Measurements from ENCODE around the gene OR10G8. TPM values are rescaled to one million over a fixed set of nuclear protein-coding genes. Genes with fewer than 3 reads are reported as not detected.
"Not testable (repeated sequence)": the region's sequence is repeated elsewhere in the genome, so short reads cannot be mapped to it uniquely, and the experiment has no call there.

Gene OR10G8
- total RNA-seq, 3 donors from 2014 or later (not counting 1 experiment from before 2014, with no cell fraction given), result not detected

DNA sequence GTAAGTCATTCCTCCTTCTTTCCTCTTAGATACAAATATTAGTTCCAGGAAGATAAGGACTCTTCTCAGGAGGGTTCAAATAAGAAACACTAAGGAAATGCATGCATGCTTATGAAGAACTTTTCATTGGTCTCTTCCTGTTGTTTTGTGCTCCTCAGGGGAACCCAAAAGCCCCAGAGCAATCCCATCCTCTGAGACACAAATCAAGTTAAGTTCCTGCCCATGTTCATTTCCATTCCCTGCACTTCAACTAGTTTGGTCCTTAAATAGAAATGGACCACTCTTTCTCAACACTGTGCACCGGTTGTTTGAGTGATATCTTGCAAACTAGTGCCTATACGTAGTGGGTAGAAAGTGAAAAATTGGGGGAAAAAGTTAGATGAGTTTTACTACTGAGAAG lies 13.9 kb upstream of the OR10G8 start, which contains the start of gene OR10G4:
Gene OR10G4, plus strand, starts transcription at position 301 of the 400 bp plus-strand sequence. CDS start 2,578 bp downstream, outside the sequence.
- peaks cover 0 to 7% of the 10 kb centered on the region in 2 donors for H3K27me3 Mint-ChIP-seq (ENCODE audit: low read depth in 2 of 2)
- no peak within 1 kb of the TSS for H3K4me3 ChIP-seq (ENCODE audit: low read length)
- H3K36me3 ChIP-seq (ENCODE audit: control insufficient read depth, insufficient read depth, low read length), result no peaks in the 10 kb centered on the region
- ATAC-seq (no peak), DNase-seq (no peak)
- H3K4me1 ChIP-seq (ENCODE audit: control insufficient read depth, insufficient read depth, low read length), result no peaks in the 10 kb centered on the region
- no peaks in the 10 kb centered on the region for H3K9me3 ChIP-seq (ENCODE audit: control insufficient read depth, insufficient read depth, low read length)
- H3K4me3 Mint-ChIP-seq, result no peak within 1 kb of the TSS
- no peaks in the 10 kb centered on the region for H3K4me1 Mint-ChIP-seq
- no peak within 1 kb of the TSS for H3K27ac ChIP-seq (ENCODE audit: low read length)
- no peak for TF ChIP-seq CTCF (IDR thresholded peaks at IDR 0.05)
- no peak within 1 kb of the TSS for H3K27ac Mint-ChIP-seq
- intact Hi-C loops (cut with micrococcal nuclease), result no loop called here
- WGBS (ENCODE audit: insufficient coverage), result 80% methylated on average over 2 of the region's 2 CpGs
- no peaks in the 10 kb centered on the region for H3K27me3 ChIP-seq (ENCODE audit: control insufficient read depth, insufficient read depth, low read length)
- H3K36me3 Mint-ChIP-seq, result no peaks in the 10 kb centered on the region
- H3K9me3 Mint-ChIP-seq, result no peaks in the 10 kb centered on the region

GRCh38 chr11:124015837-124016236 lies 10.8 kb upstream of the OR10G8 start:
- H3K27ac Mint-ChIP-seq; H3K27me3 Mint-ChIP-seq (ENCODE audit: low read depth in 2 of 2); H3K4me1 Mint-ChIP-seq; H3K4me3 Mint-ChIP-seq; H3K36me3 ChIP-seq (ENCODE audit: control insufficient read depth, insufficient read depth, low read length); H3K27ac ChIP-seq (ENCODE audit: low read length); intact Hi-C loops (cut with micrococcal nuclease); H3K9me3 ChIP-seq (ENCODE audit: control insufficient read depth, insufficient read depth, low read length); H3K27me3 ChIP-seq (ENCODE audit: control insufficient read depth, insufficient read depth, low read length); ATAC-seq; H3K4me1 ChIP-seq (ENCODE audit: control insufficient read depth, insufficient read depth, low read length); H3K36me3 Mint-ChIP-seq; DNase-seq; H3K4me3 ChIP-seq (ENCODE audit: low read length); H3K9me3 Mint-ChIP-seq: not testable (repeated sequence)
- WGBS (ENCODE audit: insufficient coverage), result 86% methylated on average over 4 of the region's 9 CpGs

DNA sequence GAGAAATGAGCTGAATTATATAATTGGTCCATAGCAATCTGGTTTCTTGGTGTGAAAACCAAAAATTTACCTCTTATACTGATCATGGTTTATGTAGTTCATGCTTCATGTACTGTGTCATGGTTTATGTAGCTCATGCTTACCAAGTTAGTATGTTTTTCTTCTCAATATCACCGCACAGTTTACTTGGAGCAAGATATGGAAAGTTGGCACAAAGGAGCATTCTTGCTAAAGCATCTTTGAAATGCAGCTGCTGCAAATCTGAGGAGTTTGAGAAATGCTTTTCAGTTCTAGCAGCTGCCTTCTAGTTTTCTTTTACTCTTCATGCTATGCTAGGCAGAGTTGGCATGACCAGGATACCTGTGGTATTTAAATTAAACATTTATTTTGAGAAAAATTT lies 10.1 kb downstream of the OR10G8 start:
- intact Hi-C loops (cut with micrococcal nuclease), result no loop called here
- Mint-ChIP-seq H3K27ac (no peak overlapping the region), H3K36me3 (no peaks in the 10 kb centered on the region), H3K27me3 (ENCODE audit: low read depth in 2 of 2) (peaks cover 0 to 2% of the 10 kb centered on the region in 2 donors), H3K4me1 (no peaks in the 10 kb centered on the region), H3K9me3 (peaks cover 0 to 2% of the 10 kb centered on the region in 2 donors), H3K4me3 (no peak overlapping the region)
- DNase-seq (no peak), ATAC-seq (no peak)
- no peak overlapping the region for H3K27ac ChIP-seq (ENCODE audit: low read length)
- H3K4me1 ChIP-seq (ENCODE audit: control insufficient read depth, insufficient read depth, low read length), result no peaks in the 10 kb centered on the region
- H3K27me3 ChIP-seq (ENCODE audit: control insufficient read depth, insufficient read depth, low read length), result no peaks in the 10 kb centered on the region
- H3K4me3 ChIP-seq (ENCODE audit: low read length), result no peak overlapping the region
- TF ChIP-seq CTCF (IDR thresholded peaks at IDR 0.05), result no peak
- no peaks in the 10 kb centered on the region for H3K36me3 ChIP-seq (ENCODE audit: control insufficient read depth, insufficient read depth, low read length)
- no peaks in the 10 kb centered on the region for H3K9me3 ChIP-seq (ENCODE audit: control insufficient read depth, insufficient read depth, low read length)
- 93% methylated on average over 1 of the region's 1 CpG for WGBS (ENCODE audit: insufficient coverage)

GRCh38 chr11:124039557-124039956 lies 13.0 kb downstream of the OR10G8 start:
- Histone ChIP-seq H3K27ac (ENCODE audit: low read length) (no peak overlapping the region), H3K36me3 (ENCODE audit: control insufficient read depth, insufficient read depth, low read length) (no peaks in the 10 kb centered on the region), H3K27me3 (ENCODE audit: control insufficient read depth, insufficient read depth, low read length) (no peaks in the 10 kb centered on the region), H3K9me3 (ENCODE audit: control insufficient read depth, insufficient read depth, low read length) (no peaks in the 10 kb centered on the region), H3K4me3 (ENCODE audit: low read length) (no peak overlapping the region), H3K4me1 (ENCODE audit: control insufficient read depth, insufficient read depth, low read length) (no peaks in the 10 kb centered on the region)
- no peak for ATAC-seq
- intact Hi-C loops (cut with micrococcal nuclease), result no loop called here
- Mint-ChIP-seq H3K4me3 (no peak overlapping the region), H3K9me3 (no peaks in the 10 kb centered on the region), H3K27me3 (ENCODE audit: low read depth in 2 of 2) (no peaks in the 10 kb centered on the region), H3K36me3 (no peaks in the 10 kb centered on the region), H3K4me1 (no peaks in the 10 kb centered on the region), H3K27ac (no peak overlapping the region)
- 87% methylated on average over 9 of the region's 9 CpGs for WGBS (ENCODE audit: insufficient coverage)
- DNase-seq, result no peak
- TF ChIP-seq CTCF (IDR thresholded peaks at IDR 0.05), result no peak

Measured in natural killer cell (primary cell).